T-helper 2 cell treated with Interferon-gamma antibody and Interleukin-4, amounts not matched to agents 5 μg/mL and 100 μg/mL, for 36 hours (primary cell): Measurements from ENCODE around the gene PARD6B.

Experiments used
- DNase-seq: peaks from one replicate; pipeline ENCODE4 v3.0.0; 2021; ENCODE audit warnings: low spot score
- H3K27ac Mint-ChIP-seq: one replicate; pipeline ENCODE4 v1.8.0; 2021; ENCODE audit warnings: mild to moderate bottlenecking, mixed read lengths
- H3K27me3 Mint-ChIP-seq: one replicate; pipeline ENCODE4 v1.8.0; 2021; ENCODE audit warnings: low read depth, mixed read lengths
- H3K36me3 Mint-ChIP-seq: one replicate; pipeline ENCODE4 v1.8.0; 2021; ENCODE audit warnings: low read depth, mixed read lengths
- H3K4me1 Mint-ChIP-seq: one replicate; pipeline ENCODE4 v1.8.0; 2021; ENCODE audit warnings: low read depth, mixed read lengths
- H3K4me3 Mint-ChIP-seq: one replicate; pipeline ENCODE4 v1.8.0; 2022; ENCODE audit warnings: mild to moderate bottlenecking, moderate library complexity, mixed read lengths
- H3K9me3 Mint-ChIP-seq: one replicate; pipeline ENCODE4 v1.8.0; 2021; ENCODE audit warnings: mixed read lengths

PARD6B gene

GRCh38 chr20:50734730-50735679 is 3.6 kb downstream of the PARD6B start:
- Mint-ChIP-seq H3K9me3 (no peaks in the 10 kb centered on the region), H3K4me1 (peaks cover 27% of the 10 kb centered on the region), H3K27ac (no peak overlapping the region), H3K36me3 (no peaks in the 10 kb centered on the region), H3K27me3 (no peaks in the 10 kb centered on the region), H3K4me3 (no peak overlapping the region)
- DNase-seq = no peak

GRCh38 chr20:50735813-50736212 is 4.4 kb downstream of the PARD6B start:
- Mint-ChIP-seq H3K36me3 (no peaks in the 10 kb centered on the region), H3K4me1 (peaks cover 27% of the 10 kb centered on the region), H3K27ac (no peak overlapping the region), H3K4me3 (no peak overlapping the region), H3K27me3 (no peaks in the 10 kb centered on the region), H3K9me3 (no peaks in the 10 kb centered on the region)
- DNase-seq = no peak

GRCh38 chr20:50737352-50737751 is 6.0 kb downstream of the PARD6B start:
- no peaks in the 10 kb centered on the region for H3K9me3 Mint-ChIP-seq
- H3K27ac Mint-ChIP-seq = no peak overlapping the region
- H3K36me3 Mint-ChIP-seq = no peaks in the 10 kb centered on the region
- H3K4me1 Mint-ChIP-seq = peaks cover 24% of the 10 kb centered on the region
- DNase-seq = no peak
- H3K27me3 Mint-ChIP-seq = no peaks in the 10 kb centered on the region
- H3K4me3 Mint-ChIP-seq = no peak overlapping the region

GRCh38 chr20:50743087-50743486 is 11.7 kb downstream of the PARD6B start:
- H3K27me3 Mint-ChIP-seq = no peaks in the 10 kb centered on the region
- H3K36me3 Mint-ChIP-seq = no peaks in the 10 kb centered on the region
- no peak overlapping the region for H3K27ac Mint-ChIP-seq
- H3K9me3 Mint-ChIP-seq = no peaks in the 10 kb centered on the region
- no peak overlapping the region for H3K4me3 Mint-ChIP-seq
- DNase-seq = no peak
- peaks cover 22% of the 10 kb centered on the region for H3K4me1 Mint-ChIP-seq

- DNase-seq = no peak
- peaks cover 22% of the 10 kb centered on the region for H3K4me1 Mint-ChIP-seq
- H3K27me3 Mint-ChIP-seq = no peaks in the 10 kb centered on the region
- H3K4me3 Mint-ChIP-seq = no peak overlapping the region
- no peaks in the 10 kb centered on the region for H3K9me3 Mint-ChIP-seq
- no peak overlapping the region for H3K27ac Mint-ChIP-seq
- no peaks in the 10 kb centered on the region for H3K36me3 Mint-ChIP-seq
These were observed 12.9 kb downstream of the PARD6B start for GRCh38 chr20:50744143-50744792.

GRCh38 chr20:50745634-50746137 is 14.3 kb downstream of the PARD6B start:
- no peak overlapping the region for H3K4me3 Mint-ChIP-seq
- no peaks in the 10 kb centered on the region for H3K27me3 Mint-ChIP-seq
- no peak overlapping the region for H3K27ac Mint-ChIP-seq
- DNase-seq = no peak
- peaks cover 2% of the 10 kb centered on the region for H3K36me3 Mint-ChIP-seq
- peaks cover 19% of the 10 kb centered on the region for H3K4me1 Mint-ChIP-seq
- H3K9me3 Mint-ChIP-seq = no peaks in the 10 kb centered on the region

- H3K4me3 Mint-ChIP-seq = no peak overlapping the region
- DNase-seq = no peak
- no peaks in the 10 kb centered on the region for H3K9me3 Mint-ChIP-seq
- H3K27me3 Mint-ChIP-seq = no peaks in the 10 kb centered on the region
- H3K36me3 Mint-ChIP-seq = peaks cover 2% of the 10 kb centered on the region
- H3K4me1 Mint-ChIP-seq = peaks cover 15% of the 10 kb centered on the region
- no peak overlapping the region for H3K27ac Mint-ChIP-seq
These were observed 15.0 kb downstream of the PARD6B start for GRCh38 chr20:50746138-50746940.

GRCh38 chr20:50747275-50747674 is 15.9 kb downstream of the PARD6B start:
- Mint-ChIP-seq H3K4me1 (peaks cover 15% of the 10 kb centered on the region), H3K36me3 (peaks cover 2% of the 10 kb centered on the region), H3K27me3 (no peaks in the 10 kb centered on the region), H3K9me3 (no peaks in the 10 kb centered on the region), H3K27ac (peak overlapping the region; percentile 83), H3K4me3 (peak overlapping the region; percentile 48)
- DNase-seq = no peak

GRCh38 chr20:50750145-50750671 is 18.8 kb downstream of the PARD6B start:
- peaks cover 15% of the 10 kb centered on the region for H3K4me1 Mint-ChIP-seq
- H3K4me3 Mint-ChIP-seq = no peak overlapping the region
- no peak overlapping the region for H3K27ac Mint-ChIP-seq
- no peaks in the 10 kb centered on the region for H3K27me3 Mint-ChIP-seq
- DNase-seq = no peak
- H3K36me3 Mint-ChIP-seq = peaks cover 2% of the 10 kb centered on the region
- H3K9me3 Mint-ChIP-seq = no peaks in the 10 kb centered on the region

- Mint-ChIP-seq H3K27ac (no peak overlapping the region), H3K36me3 (peaks cover 2% of the 10 kb centered on the region), H3K4me1 (no peaks in the 10 kb centered on the region), H3K9me3 (no peaks in the 10 kb centered on the region), H3K4me3 (no peak overlapping the region), H3K27me3 (no peaks in the 10 kb centered on the region)
- no peak for DNase-seq
These were observed 21.8 kb downstream of the PARD6B start for GRCh38 chr20:50753152-50753551.

- no peak overlapping the region for H3K27ac Mint-ChIP-seq
- H3K9me3 Mint-ChIP-seq = no peaks in the 10 kb centered on the region
- no peak for DNase-seq
- peaks cover 3% of the 10 kb centered on the region for H3K27me3 Mint-ChIP-seq
- H3K4me1 Mint-ChIP-seq = no peaks in the 10 kb centered on the region
- H3K4me3 Mint-ChIP-seq = no peak overlapping the region
- peaks cover 2% of the 10 kb centered on the region for H3K36me3 Mint-ChIP-seq
These were observed 23.0 kb downstream of the PARD6B start for GRCh38 chr20:50754420-50754819.

GRCh38 chr20:50756447-50756846 is 25.1 kb downstream of the PARD6B start:
- H3K27me3 Mint-ChIP-seq = peaks cover 6% of the 10 kb centered on the region
- DNase-seq = no peak

GRCh38 chr20:50758469-50758868 is 27.1 kb downstream of the PARD6B start:
- DNase-seq = no peak
- H3K27me3 Mint-ChIP-seq = peaks cover 6% of the 10 kb centered on the region
- H3K4me3 Mint-ChIP-seq = no peak overlapping the region
- H3K36me3 Mint-ChIP-seq = no peaks in the 10 kb centered on the region
- H3K4me1 Mint-ChIP-seq = no peaks in the 10 kb centered on the region
- no peak overlapping the region for H3K27ac Mint-ChIP-seq
- H3K9me3 Mint-ChIP-seq = no peaks in the 10 kb centered on the region

More at GRCh38 chr20:50756447-50756846, 25.1 kb downstream of the PARD6B start:
- Mint-ChIP-seq H3K36me3 (no peaks in the 10 kb centered on the region), H3K9me3 (no peaks in the 10 kb centered on the region), H3K4me1 (no peaks in the 10 kb centered on the region), H3K4me3 (no peak overlapping the region), H3K27ac (no peak overlapping the region)
